ENCODE data around the gene PLAGL2. TPM values are rescaled to one million over a fixed set of nuclear protein-coding genes. Genes with fewer than 3 reads are reported as not detected.
"Not testable (repeated sequence)": the region's sequence is repeated elsewhere in the genome, so short reads cannot be mapped to it uniquely, and the experiment has no call there.

PLAGL2 gene
- total RNA-seq, 2 donors from 2014 or later = 51.3 to 65.2 TPM

DNA sequence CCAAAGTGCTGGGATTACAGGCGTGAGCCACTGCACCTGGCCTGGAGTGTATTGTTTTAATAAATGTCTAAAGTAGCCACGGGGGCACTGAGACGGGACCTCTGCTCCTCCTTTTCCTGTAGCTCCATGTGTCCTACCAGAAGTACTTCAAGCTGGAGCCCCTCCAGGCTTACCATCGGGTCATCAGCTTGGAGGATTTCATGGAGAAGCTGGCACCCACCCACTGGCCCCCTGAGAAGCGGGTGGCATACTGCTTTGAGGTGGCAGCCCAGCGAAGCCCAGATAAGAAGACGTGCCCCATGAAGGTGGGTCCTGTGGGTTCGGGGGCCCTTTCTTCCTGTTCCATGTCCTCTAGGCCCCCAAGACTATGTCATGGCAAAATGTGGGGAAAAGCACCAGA lies 7.6 kb upstream of the PLAGL2 start:
- Mint-ChIP-seq H3K27ac (no peak overlapping the region), H3K36me3 (peaks cover 39 to 42% of the 10 kb centered on the region in 2 donors), H3K9me3 (no peaks in the 10 kb centered on the region)
- DNase-seq (ENCODE audit: low spot score in 2 of 2) = peak in 1 of 2 donors; percentile 28
- ATAC-seq = no peak

DNA sequence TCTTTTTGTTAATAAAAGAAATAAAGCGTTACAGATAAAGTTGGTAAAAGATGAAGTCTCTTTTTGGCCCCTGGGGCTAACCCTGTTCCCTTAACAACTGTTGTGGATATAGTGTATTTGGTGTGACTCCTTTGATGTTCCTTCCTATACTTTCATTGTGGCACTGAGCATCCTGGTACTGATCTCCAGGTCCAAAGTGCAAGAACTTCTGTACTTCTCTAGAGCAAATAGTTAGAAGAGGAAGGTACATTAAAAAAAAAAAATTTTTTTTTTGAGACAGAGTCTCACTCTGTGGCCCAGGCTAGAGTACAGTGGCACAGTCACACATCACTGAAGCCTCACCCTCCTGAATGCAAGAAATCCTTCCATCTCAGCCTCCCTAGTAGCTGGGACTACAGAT lies 6.3 kb upstream of the PLAGL2 start:
- H3K36me3 Mint-ChIP-seq = peaks cover 36 to 48% of the 10 kb centered on the region in 2 donors
- H3K27ac Mint-ChIP-seq = no peak overlapping the region
- ATAC-seq = no peak
- DNase-seq (ENCODE audit: low spot score in 2 of 2) = no peak
- H3K9me3 Mint-ChIP-seq = no peaks in the 10 kb centered on the region

DNA sequence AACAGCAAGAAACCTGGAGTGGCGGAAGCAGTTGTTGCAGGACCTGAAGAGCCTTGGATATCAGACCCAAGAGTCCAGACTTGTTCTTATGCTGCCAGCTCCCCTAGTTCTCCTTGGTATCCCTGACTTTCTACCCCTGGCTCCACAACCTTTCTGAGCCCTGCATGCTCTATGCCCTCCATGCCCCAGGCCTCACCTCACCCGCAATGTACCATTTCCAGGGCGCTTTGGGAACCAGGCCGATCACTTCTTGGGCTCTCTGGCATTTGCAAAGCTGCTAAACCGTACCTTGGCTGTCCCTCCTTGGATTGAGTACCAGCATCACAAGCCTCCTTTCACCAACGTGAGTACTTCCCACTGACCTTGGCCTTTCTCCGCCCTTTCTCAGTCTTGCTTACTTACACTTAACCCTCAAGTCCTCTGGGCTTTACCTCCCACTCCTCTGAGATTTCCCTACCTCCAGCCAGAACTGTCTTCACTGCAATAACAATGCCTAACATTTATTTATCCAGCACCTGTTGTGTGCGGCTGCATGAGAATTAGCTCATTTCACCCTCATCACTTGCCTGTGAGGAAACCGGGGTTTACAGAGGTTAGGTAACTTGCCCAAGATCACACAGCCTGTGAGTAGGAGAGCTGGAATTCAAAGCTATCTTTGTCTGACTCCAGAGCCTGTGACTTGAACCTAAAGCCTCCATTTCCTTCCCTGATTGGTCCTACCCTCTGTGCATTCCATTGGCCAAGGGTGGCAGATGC lies 2.5 kb upstream of the PLAGL2 start:
- DNase-seq (ENCODE audit: low spot score in 2 of 2) (peak in 1 of 2 donors; percentile 30), ATAC-seq (no peak)
- H3K27ac Mint-ChIP-seq = peak overlapping the region; percentile 92 to 95

DNA sequence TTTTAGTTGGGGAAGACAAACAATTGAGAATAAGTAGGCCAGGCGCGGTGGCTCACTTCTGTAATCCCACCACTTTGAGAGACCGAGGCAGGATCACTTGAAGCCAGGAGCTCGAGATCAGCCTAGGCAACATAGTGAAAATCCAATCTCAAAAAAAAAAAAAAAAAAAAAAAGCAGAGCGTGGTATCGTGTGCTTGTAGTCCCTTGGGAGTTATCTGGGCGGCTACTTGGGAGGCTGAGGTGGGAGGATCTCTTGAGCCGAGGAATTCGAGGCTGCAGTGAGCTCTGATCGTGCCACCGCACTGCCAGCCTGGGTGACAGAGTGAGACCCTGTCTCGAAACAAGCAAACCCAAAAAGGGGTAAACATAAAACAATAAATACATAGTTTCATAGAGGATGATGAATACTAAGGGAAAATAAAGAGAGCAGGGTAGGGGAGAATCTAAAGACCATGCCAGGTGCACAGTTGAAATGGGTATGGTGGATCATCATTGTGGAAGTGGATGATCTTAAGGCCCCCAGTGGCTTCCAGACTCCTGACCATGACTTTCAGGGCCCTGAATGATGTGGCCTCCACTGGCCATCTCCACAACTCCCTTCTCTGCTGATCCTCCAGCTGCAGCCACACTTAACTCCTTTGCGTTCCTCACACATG lies 1.1 kb upstream of the PLAGL2 start:
- peak in 1 of 2 donors; percentile 40 for DNase-seq (ENCODE audit: low spot score in 2 of 2)
- no peak for ATAC-seq
- H3K27ac Mint-ChIP-seq = peak overlapping the region; percentile 92 to 95
- peaks cover 61 to 64% of the 10 kb centered on the region in 2 donors for H3K36me3 Mint-ChIP-seq
- no peaks in the 10 kb centered on the region for H3K9me3 Mint-ChIP-seq

More for the DNA sequence above, 2.5 kb upstream of the PLAGL2 start:
- peaks cover 52 to 62% of the 10 kb centered on the region in 2 donors for H3K36me3 Mint-ChIP-seq
- H3K9me3 Mint-ChIP-seq = no peaks in the 10 kb centered on the region

DNA sequence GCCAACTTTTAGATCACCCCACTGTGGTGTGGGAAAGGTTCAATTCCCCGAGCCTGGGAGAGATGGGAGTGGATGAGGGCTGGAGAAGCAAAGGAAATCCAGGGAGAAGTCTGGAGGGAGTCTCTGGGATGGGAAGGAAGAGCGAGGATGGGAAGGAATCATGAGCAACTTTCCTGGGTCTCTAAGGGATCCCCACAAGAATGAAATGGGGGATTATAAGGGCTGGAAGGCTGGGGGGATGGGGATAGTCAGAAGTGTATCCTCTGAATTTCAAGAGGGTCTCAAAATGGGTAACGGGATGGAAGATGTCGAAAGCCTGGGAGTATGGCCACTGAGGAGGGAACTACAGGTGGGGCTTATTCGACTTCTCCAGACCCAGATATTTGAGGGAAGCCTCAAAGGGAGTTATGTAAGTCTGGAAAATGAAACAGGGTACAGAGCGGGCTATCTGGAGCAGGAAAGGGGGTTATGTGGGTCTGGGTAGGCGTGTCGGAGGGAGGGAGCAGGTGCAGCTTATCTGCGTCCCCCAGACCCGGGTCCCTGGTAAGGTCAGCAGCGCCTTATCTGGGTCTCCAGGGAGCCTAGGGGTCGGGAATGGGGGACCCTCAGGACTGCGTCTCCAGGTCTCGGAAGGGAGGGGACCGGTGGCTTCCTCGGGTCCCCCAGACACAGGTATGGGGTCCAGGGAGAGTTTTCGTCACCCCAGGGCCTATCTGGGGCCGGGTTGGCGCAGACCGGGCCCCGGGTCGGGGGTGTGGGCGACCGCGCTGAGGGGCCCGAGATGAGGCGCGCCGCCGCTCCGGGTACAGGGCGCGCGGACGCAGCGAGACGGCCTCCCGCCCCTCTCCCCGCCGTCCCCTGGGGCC lies 550 bp downstream of the PLAGL2 start:
- Mint-ChIP-seq H3K9me3 (no peaks in the 10 kb centered on the region), H3K27ac (peak overlapping the region; percentile 97 to 98), H3K36me3 (peaks cover 73 to 76% of the 10 kb centered on the region in 2 donors)
- DNase-seq (ENCODE audit: low spot score in 2 of 2) (no peak), ATAC-seq (no peak)

DNA sequence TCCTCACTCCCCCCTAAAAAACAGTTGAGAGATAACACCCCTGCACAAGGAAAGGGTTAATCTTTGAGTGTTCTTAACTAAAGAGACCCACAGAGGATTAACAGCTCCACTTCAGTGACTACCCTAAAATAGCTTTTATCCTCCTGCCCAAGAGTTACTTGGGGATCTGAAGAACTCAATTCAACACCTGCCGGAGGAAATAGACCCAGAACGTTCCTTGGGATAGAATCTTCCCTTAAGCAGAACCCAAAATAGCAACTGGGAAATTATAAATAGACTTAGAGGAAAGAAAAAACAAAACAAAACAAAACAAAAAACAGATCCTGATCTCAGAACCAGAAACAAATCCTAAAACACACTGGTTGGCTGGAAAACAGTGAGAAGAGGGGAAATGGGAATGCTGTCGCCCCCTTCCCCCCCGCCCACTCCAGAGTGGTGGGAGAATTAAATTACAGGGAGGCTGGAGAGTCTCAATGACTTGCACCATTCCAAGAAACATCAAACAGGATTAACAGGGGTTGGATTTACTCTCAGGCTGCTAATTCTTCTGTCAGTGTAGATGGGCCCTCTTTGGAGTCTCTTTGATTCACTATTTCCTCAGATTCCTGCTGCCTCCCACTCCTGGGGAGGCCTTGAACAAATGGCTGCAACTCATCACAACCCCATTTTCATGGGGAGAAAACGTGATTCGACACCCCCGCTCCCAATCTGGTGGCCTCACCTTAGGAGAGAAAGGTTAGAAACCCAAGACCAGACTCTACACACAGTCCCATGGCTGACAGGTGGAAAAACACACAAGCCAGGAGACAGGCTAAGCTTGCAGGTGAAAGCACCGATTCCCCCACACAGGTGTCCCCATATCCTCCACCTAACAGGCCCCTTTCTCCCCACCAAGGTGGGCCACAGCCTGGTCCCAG lies 1.4 kb downstream of the PLAGL2 start:
- Mint-ChIP-seq H3K27ac (peak overlapping the region; percentile 97 to 98), H3K9me3 (no peaks in the 10 kb centered on the region), H3K36me3 (peaks cover 73 to 77% of the 10 kb centered on the region in 2 donors)
- no peak for ATAC-seq
- peak in 1 of 2 donors; percentile 56 for DNase-seq (ENCODE audit: low spot score in 2 of 2)

DNA sequence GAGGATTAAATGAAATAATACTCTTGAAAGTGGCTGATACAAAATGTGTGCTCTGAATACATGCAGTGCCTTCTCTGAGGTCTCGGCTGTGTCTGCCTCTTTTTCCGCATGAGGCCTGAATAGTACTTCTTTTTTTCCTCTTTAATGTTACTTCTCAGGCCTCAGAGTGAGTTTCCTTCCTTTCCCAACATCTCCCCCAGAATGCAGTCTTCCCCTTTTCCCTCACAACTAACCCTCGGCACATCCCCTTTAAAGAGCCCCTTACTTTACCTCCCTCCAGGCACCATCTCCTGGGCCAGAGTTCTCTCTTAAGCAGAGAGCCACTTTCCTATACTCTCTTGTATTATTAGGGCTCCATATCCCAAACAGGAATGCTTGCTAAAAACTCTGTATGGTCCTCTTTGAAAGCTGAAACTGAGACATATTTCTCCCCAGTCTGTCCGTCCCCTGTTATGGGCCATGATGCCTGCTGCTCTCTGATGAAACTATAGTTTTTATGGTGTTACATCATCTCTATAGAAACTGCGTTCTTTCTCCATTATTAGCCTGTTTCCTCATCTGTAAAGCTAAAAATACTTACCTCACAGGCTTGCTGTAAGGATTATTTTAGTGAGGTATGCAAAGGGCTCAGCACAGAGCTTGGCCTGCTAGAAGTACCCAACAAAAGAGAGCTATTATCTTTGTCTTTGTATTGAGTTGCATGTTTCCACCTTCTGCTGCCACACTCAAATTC lies 2.3 kb downstream of the PLAGL2 start:
- no peaks in the 10 kb centered on the region for H3K9me3 Mint-ChIP-seq

DNA sequence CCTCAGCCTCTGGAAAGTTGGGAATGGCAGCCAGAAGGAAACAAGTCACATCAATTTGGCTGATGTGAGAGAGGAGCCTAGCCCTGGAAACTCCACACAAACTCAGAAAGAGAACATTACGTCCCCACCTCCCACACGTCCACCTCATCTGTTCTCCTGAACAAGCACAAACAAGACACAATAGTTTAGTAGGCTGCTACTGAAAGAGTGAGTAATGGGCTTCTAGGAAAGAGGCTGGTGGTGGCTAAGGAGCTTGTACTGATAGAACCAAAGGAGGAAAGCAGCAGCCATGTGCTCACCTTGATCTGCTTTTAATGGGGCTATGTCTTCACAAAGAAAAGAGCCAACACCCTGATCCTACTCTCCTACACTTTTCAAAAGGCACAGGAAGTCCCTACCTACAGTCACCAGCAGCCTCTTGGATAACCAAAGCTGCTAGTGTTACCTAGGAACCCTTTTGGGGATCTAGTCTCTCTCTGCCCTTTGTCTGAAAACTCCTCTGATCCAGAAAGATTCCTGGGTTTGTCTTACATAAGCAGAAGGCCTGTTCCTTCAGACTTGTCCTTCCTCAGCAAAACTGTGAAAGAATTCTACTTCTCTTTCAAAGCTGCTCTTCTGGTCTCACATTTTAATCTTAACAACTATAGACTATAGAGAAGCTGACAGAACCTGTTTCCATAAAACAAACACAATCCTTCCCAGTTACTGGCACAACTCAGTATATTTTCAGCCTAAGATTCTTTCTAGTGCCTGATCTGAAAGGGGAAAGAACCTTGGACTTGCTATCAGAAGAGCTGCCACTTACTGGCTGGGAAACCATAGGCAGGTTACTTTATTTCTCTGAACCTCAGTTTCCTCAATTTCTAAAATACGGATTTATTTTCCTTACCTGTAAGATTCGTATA lies 3.1 kb downstream of the PLAGL2 start:
- DNase-seq (ENCODE audit: low spot score in 2 of 2) (peak; percentile 62 to 73), ATAC-seq (peak; percentile 77 to 83)
- peaks cover 67% of the 10 kb centered on the region in 2 donors for H3K36me3 Mint-ChIP-seq
- H3K27ac Mint-ChIP-seq = peak overlapping the region; percentile 97 to 98
- H3K9me3 Mint-ChIP-seq = no peaks in the 10 kb centered on the region

More for the DNA sequence above, 2.3 kb downstream of the PLAGL2 start:
- DNase-seq (ENCODE audit: low spot score in 2 of 2) (no peak), ATAC-seq (no peak)
- Mint-ChIP-seq H3K27ac (peak overlapping the region; percentile 97 to 98), H3K36me3 (peaks cover 71 to 73% of the 10 kb centered on the region in 2 donors)

DNA sequence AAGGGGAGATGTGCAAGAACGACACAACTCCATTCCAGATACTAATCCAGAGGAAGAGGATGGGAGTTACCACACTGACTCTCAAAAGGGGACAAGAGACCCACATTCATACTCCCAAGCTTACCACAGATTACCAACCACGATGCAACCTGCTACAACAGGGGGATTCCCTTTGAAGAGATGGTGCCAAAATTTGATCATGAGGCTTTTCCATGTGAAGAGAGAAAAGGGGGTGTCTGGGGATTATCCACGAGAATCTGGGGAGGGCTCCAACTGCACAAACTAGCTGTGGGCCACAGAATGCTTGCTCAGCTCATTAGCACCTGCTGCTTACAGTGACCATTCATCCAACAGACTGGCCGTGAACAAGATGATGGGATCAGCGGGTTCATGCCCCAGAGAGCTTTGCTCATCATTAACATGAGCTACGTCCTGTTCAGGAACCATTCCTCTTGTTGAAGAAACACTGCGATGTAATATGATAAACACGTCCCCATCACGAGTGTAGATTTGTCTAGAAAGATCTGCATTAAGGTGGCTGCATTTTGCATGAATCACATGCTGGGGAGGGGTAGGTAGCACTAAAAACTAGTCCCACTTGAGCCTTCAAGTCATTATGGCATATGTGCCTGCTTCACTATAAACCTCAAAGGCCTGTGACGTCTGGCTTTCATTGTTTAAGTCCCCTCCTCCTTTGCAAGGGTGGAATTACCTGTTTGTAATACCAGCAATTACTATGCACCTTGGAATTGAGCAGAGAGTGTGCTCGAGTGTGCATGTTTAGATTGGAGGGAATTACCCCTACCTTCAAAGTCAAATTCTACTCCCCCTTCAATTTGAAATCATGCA lies 4.0 kb downstream of the PLAGL2 start:
- Mint-ChIP-seq H3K36me3 (peaks cover 58 to 66% of the 10 kb centered on the region in 2 donors), H3K27ac (peak overlapping the region; percentile 97 to 98), H3K9me3 (no peaks in the 10 kb centered on the region)
- ATAC-seq (peak; percentile 44 to 66), DNase-seq (ENCODE audit: low spot score in 2 of 2) (peak in 1 of 2 donors; percentile 37)

DNA sequence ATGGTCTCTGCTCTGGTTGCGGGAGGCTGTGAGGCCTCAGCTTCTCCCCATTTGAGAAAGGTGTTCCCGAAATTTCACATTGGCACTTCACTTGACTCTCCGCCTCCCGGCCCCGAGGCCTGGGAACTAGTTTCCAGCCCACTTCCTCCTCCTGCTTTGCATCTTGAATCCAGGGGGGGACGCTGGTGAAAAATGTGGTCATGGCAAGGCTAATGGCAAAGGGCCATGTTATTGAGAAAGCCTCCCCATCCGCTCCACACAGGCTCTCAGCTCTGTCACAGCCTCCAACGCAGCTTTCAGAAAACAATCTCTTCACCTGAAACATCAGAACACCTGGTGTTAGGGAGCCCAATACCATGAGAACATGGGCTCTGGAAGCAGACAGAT lies 5.6 kb downstream of the PLAGL2 start:
- H3K36me3 Mint-ChIP-seq = peaks cover 58 to 72% of the 10 kb centered on the region in 2 donors
- DNase-seq (ENCODE audit: low spot score in 2 of 2) = no peak

DNA sequence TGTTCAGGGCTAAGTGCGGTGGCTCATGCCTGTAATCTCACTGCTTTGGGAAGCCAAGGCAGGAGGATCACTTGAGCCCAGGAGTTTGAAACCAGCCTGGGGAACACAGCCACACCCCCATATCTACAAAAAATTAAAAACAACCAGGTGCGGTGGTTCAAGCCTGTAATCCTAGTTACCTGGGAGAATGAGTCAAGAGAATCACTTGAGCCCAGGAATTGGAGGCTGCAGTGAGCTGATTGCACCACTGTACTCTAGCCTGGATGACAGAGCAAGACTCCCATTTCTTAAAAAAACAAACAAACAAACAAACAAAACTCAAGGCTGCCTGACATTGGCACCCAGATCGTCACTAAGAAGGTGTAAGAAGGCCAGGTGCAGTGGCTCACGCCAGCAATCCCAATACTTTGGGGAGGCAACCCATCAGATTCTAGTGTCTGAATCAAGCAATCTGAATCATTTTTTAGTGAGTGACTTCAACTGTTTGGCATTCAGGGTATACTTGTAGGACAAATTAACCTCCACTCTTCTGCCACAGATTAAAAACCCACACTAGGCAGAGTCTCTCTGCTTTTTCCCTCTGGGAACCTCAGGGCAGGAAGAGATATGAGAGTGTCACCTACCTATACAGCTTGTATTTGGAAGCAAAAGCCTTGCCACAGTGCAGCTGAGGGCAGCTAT lies 6.1 kb downstream of the PLAGL2 start:
- Mint-ChIP-seq H3K36me3 (peaks cover 54 to 68% of the 10 kb centered on the region in 2 donors), H3K9me3 (no peaks in the 10 kb centered on the region), H3K27ac (peak overlapping the region; percentile 97 to 98)
- no peak for ATAC-seq
- no peak for DNase-seq (ENCODE audit: low spot score in 2 of 2)

More for the DNA sequence above, 5.6 kb downstream of the PLAGL2 start:
- no peak for ATAC-seq
- H3K9me3 Mint-ChIP-seq = no peaks in the 10 kb centered on the region
- peak overlapping the region; percentile 97 to 98 for H3K27ac Mint-ChIP-seq

DNA sequence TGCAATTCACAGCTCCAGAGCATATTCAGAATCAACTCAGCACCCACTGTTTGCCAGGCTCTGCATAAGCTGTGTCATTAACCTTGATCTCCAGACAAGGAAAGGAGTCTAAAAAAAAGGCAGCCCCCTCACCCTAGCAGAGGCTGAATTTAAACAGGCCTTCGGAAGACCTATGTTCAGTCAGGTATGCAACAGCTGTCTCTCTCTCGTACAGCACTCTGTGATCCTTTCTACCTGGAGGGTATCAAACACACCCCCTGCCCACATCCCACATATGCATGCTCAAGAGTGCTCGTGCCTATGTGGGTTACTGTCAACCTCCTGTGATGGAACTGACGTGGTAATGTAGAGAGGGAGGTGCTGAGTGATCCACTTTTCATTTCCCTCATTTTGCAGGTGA lies 8.5 kb downstream of the PLAGL2 start:
- H3K36me3 Mint-ChIP-seq = peaks cover 54 to 69% of the 10 kb centered on the region in 2 donors
- no peaks in the 10 kb centered on the region for H3K9me3 Mint-ChIP-seq
- H3K27ac Mint-ChIP-seq = peak overlapping the region; percentile 60 to 98
- no peak for ATAC-seq
- no peak for DNase-seq (ENCODE audit: low spot score in 2 of 2)

DNA sequence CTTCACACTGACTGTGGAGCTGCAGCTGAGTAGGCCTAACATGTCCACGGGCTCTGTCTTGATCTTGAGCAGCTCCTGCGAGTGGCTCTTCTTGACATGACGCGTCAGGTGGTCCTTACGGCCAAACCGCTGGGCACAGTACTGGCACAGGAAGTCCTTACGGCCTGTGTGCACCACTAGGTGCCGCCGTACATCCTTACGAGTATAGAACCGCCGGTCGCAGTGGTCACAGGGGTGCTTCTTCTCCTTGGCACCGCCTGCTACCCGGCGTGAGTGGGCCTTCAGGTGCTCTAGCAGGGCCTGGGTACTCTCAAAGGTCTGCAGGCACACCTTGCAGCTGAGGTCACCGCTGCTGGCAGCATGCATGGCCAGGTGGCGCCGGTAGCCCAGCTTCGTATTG lies 10.4 kb downstream of the PLAGL2 start:
- peak in 1 of 2 donors; percentile 9 for ATAC-seq
- H3K27ac Mint-ChIP-seq; H3K9me3 Mint-ChIP-seq; DNase-seq (ENCODE audit: low spot score in 2 of 2): not testable (repeated sequence)
- H3K36me3 Mint-ChIP-seq = peaks cover 40 to 56% of the 10 kb centered on the region in 2 donors

Measured in activated naive CD4-positive, alpha-beta T cell treated with anti-CD3 and anti-CD28 coated beads, Interleukin-2, amount 50 U/mL, for 72 hours (primary cell).